Stomach (tissue), 9 donors: ENCODE data around the gene GRAMD4. TPM values are rescaled to one million over a fixed set of nuclear protein-coding genes. Genes with fewer than 3 reads are reported as not detected.

Source experiments
- DNase-seq, 2 donors: peaks; one replicate each; pipeline versions ENCODE4 v3.0.0 to v3.0.0-alpha.2; 2013 to 2019
- H3K27ac ChIP-seq, 5 donors: fragments of 200-600 bp in 4 of 5; sonication (generic) in 4 of 5; one replicate each; pipeline ENCODE4 v1.5.1; 2013 to 2019; ENCODE audit warnings: mild to moderate bottlenecking in 1 of 5, moderate library complexity in 1 of 5
- H3K27me3 ChIP-seq, 3 donors: fragments of 200-600 bp; sonication (generic); one replicate each; pipeline ENCODE4 v1.5.1; 2017 to 2019; ENCODE audit warnings: mixed run types in 1 of 3
- H3K36me3 ChIP-seq, 4 donors: fragments of 200-600 bp; sonication (generic); 1 replicate in 3 of 4; 2 replicates in 1 of 4; pipeline ENCODE4 v1.5.1; 2016 to 2019
- H3K4me1 ChIP-seq, 4 donors: fragments of 200-600 bp; sonication (generic); one replicate each; pipeline ENCODE4 v1.5.1; 2016 to 2019
- H3K4me3 ChIP-seq, 4 donors: fragments of 200-600 bp; sonication (generic) in 3 of 4; one replicate each; pipeline ENCODE4 v1.5.1; 2016 to 2019; ENCODE audit warnings: mild to moderate bottlenecking in 1 of 4
- H3K9me3 ChIP-seq, 4 donors: fragments of 200-600 bp; sonication (generic); one replicate each; pipeline ENCODE4 v1.5.1; 2016 to 2019
- CTCF ChIP-seq, 7 experiments: fragments of 450-650 bp in 4 of 7; fragments of 200-600 bp in 3 of 7; sonication (generic) in 3 of 7; IDR thresholded peaks; one replicate each; pipeline ENCODE4 v1.5.1; 2016 to 2019; ENCODE audit warnings: antibody characterized with exemption in 7 of 7, control low read depth in 2 of 7, mild to moderate bottlenecking in 1 of 7
- EP300 ChIP-seq: sonication (generic); formaldehyde crosslinking; IDR thresholded peaks from one replicate; pipeline ENCODE4 v1.6.1; 2017; ENCODE audit warnings: antibody characterized with exemption
- POLR2A ChIP-seq, 4 donors: fragments of 450-650 bp; IDR thresholded peaks; one replicate each; pipeline ENCODE4 v1.6.1; 2016; ENCODE audit warnings: antibody characterized with exemption in 4 of 4, control low read depth in 2 of 4, mild to moderate bottlenecking in 1 of 4, moderate library complexity in 1 of 4
- POLR2AphosphoS5 ChIP-seq, 3 donors: sonication (generic); formaldehyde crosslinking; IDR thresholded peaks; one replicate each; pipeline ENCODE4 v1.6.1; 2016; ENCODE audit warnings: antibody characterized with exemption in 3 of 3
- WGBS, 5 donors: extraction: QIAGEN DNeasy Blood & Tissue Kit in 3 of 5; methylation state at CpG; one replicate each; pipeline versions ENCODE4 v1.1.5 to v1.1.7; 2013 to 2018; 5-methylcytosine and 5-hydroxymethylcytosine counted together
- intact Hi-C: fragments of 100-400 bp; cut with DNase I; formaldehyde crosslinking; loops from one replicate; pipeline ENCODE4 v1.15.1; 2023; ENCODE audit warnings: low total_unique reads
- polyA plus RNA-seq, 3 donors: library from polyadenylated mRNA; stranded (reverse); fragments of 200-250 nt; gene quantifications; one replicate each; pipeline ENCODE4 v1.2.3, GENCODE V29; 2013
- total RNA-seq, 5 donors: library from RNA; depleted of rRNA; stranded (reverse); fragments of >200 nt; gene quantifications; one replicate each; pipeline versions ENCODE4 v1.1.0 to v1.2.3, GENCODE V29; 2014 to 2016
- donor health status: healthy with polysubstance abuse.
- donor health status: Bipolar disorder and iron deficiency.
- donor health status: healthy.

GRAMD4 gene
- total and polyA plus RNA-seq, 8 donors: 7.4 to 452 (median 21.0) TPM

GRCh38 chr22:46668116-46668515, 47.9 kb downstream of the GRAMD4 start:
- H3K36me3 ChIP-seq: peaks cover 57 to 97% (median 85%) of the 10 kb centered on the region in 4 donors
- no peaks in the 10 kb centered on the region for H3K9me3 ChIP-seq

GRCh38 chr22:46669201-46669600, 49.0 kb downstream of the GRAMD4 start:
- 87 to 95% (median 92%) methylated on average over 9 of the region's 9 CpGs for WGBS, 5 donors
- Histone ChIP-seq H3K4me1 (peaks cover 0 to 14% (median 7%) of the 10 kb centered on the region in 4 donors), H3K36me3 (peaks cover 57 to 97% (median 85%) of the 10 kb centered on the region in 4 donors), H3K27me3 (no peaks in the 10 kb centered on the region), H3K9me3 (no peaks in the 10 kb centered on the region), H3K4me3 (no peak overlapping the region), H3K27ac (no peak overlapping the region)
- no peak for DNase-seq
- TF ChIP-seq CTCF (IDR thresholded peaks at IDR 0.05) (no peak), EP300 (no peak), POLR2A (IDR thresholded peaks at IDR 0.05) (no peak), POLR2AphosphoS5 (IDR thresholded peaks at IDR 0.05) (no peak)
- intact Hi-C loops: no loop called here

More at GRCh38 chr22:46668116-46668515, 47.9 kb downstream of the GRAMD4 start:
- Histone ChIP-seq H3K4me3 (no peak overlapping the region), H3K27me3 (no peaks in the 10 kb centered on the region), H3K4me1 (peaks cover 0 to 14% (median 0%) of the 10 kb centered on the region in 4 donors), H3K27ac (peak overlapping the region in 2 of 5 donors; percentile 34 to 60)
- intact Hi-C loops: no loop called here
- 61 to 82% (median 71%) methylated on average over 13 to 24 of the region's 24 CpGs; no CpG with 5 or more reads in 1 of the 5 donors for whole genome bisulfite sequencing, 5 donors
- DNase-seq: peak in 1 of 2 donors; percentile 76
- TF ChIP-seq CTCF (IDR thresholded peaks at IDR 0.05) (no peak), POLR2A (IDR thresholded peaks at IDR 0.05) (no peak), EP300 (no peak), POLR2AphosphoS5 (IDR thresholded peaks at IDR 0.05) (no peak)

GRCh38 chr22:46671824-46672432, 51.7 kb downstream of the GRAMD4 start:
- intact Hi-C loops: no loop called here

DNA sequence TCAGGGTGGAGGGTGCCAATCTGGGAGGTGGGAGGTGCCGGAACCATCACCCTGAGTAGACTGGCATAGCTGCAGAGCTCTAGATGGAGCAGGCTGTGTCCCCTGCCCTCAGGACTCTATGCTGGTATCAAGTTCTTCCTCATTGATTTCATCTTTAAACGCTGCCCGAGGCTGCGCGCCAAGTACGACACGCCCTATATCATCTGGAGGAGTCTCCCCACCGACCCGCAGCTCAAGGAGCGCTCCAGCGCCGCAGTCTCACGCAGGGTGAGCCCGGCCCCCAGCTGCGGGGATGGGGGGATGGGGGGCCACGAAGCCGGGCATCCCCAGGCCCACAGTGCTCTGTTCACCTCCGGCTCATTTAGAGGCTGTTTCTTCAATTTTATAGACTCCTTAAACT, 52.5 kb downstream of the GRAMD4 start:
- Histone ChIP-seq H3K27me3 (no peaks in the 10 kb centered on the region), H3K4me3 (no peak overlapping the region), H3K4me1 (peaks cover 0 to 10% (median 7%) of the 10 kb centered on the region in 4 donors), H3K36me3 (peaks cover 39 to 97% (median 85%) of the 10 kb centered on the region in 4 donors), H3K9me3 (no peaks in the 10 kb centered on the region), H3K27ac (no peak overlapping the region)
- 68 to 85% (median 78%) methylated on average over 15 to 18 of the region's 18 CpGs for WGBS, 5 donors
- intact Hi-C loops: no loop called here
- DNase-seq: peak in 1 of 2 donors; percentile 32
- TF ChIP-seq CTCF (IDR thresholded peaks at IDR 0.05) (no peak), POLR2A (IDR thresholded peaks at IDR 0.05) (no peak), EP300 (no peak)

More at GRCh38 chr22:46671824-46672432, 51.7 kb downstream of the GRAMD4 start:
- no peaks in the 10 kb centered on the region for H3K9me3 ChIP-seq
- peak in 1 of 2 donors; percentile 55 for DNase-seq
- H3K36me3 ChIP-seq: peaks cover 45 to 97% (median 85%) of the 10 kb centered on the region in 4 donors
- H3K4me3 ChIP-seq: no peak overlapping the region
- H3K4me1 ChIP-seq: peaks cover 0 to 14% (median 7%) of the 10 kb centered on the region in 4 donors
- H3K27ac ChIP-seq: no peak overlapping the region
- TF ChIP-seq POLR2A (IDR thresholded peaks at IDR 0.05) (no peak), CTCF (IDR thresholded peaks at IDR 0.05) (no peak), POLR2AphosphoS5 (IDR thresholded peaks at IDR 0.05) (no peak), EP300 (no peak)
- H3K27me3 ChIP-seq: no peaks in the 10 kb centered on the region
- 69 to 85% (median 82%) methylated on average over 17 of the region's 17 CpGs for WGBS, 5 donors
